HepG2 (cell line): ENCODE results near the gene KANK3. TPM values are rescaled to one million over a fixed set of nuclear protein-coding genes. Genes with fewer than 3 reads are reported as not detected.

ENCODE experiments used
- EP300 ChIP-seq, 3 experiments: sonication (generic) in 1 of 3; formaldehyde crosslinking in 1 of 3; IDR thresholded peaks; 2 replicates each; pipeline versions ENCODE4 v1.5.1 to v1.6.1; 2011 to 2020; ENCODE audit warnings: low read depth in 2 of 3, low read length in 2 of 3, borderline replicate concordance in 1 of 3, improper control_type of control experiment in 1 of 3, mild to moderate bottlenecking in 1 of 3, missing genetic modification reagents in 1 of 3, moderate library complexity in 1 of 3
- FLYWCH1 ChIP-seq: sonication (generic); formaldehyde crosslinking; IDR thresholded peaks from 2 replicates; pipeline ENCODE4 v1.8.1; 2023; ENCODE audit warnings: mild to moderate bottlenecking, missing genetic modification reagents
- FOXK1 ChIP-seq: sonication (generic); formaldehyde crosslinking; IDR thresholded peaks from 2 replicates; pipeline ENCODE4 v1.4.0; 2020; ENCODE audit warnings: low read depth, missing genetic modification reagents, borderline replicate concordance
- KAT2B ChIP-seq: fragments of 150-350 bp; IDR thresholded peaks from 2 replicates; pipeline ENCODE4 v1.6.1; 2014; ENCODE audit warnings: low read depth, low read length, borderline replicate concordance
- LCORL ChIP-seq, 2 experiments: fragments of 450-650 bp in 1 of 2; sonication (generic) in 1 of 2; formaldehyde crosslinking in 1 of 2; IDR thresholded peaks; 2 replicates each; pipeline versions ENCODE4 v1.5.0 to v1.6.1; 2017 to 2020; ENCODE audit warnings: antibody characterized with exemption in 1 of 2, missing genetic modification reagents in 1 of 2
- POLR2AphosphoS5 ChIP-seq: IDR thresholded peaks from 2 replicates; pipeline ENCODE4 v1.6.1; 2012; ENCODE audit warnings: low read depth, low read length
- RBM39 ChIP-seq: fragments of 200-400 bp; formaldehyde crosslinking; IDR thresholded peaks from one replicate; pipeline ENCODE4 v1.6.1; 2018; ENCODE audit warnings: antibody characterized with exemption, mild to moderate bottlenecking, low read depth, low read length; ENCODE audit not compliant: poor library complexity, severe bottlenecking
- RNF2 ChIP-seq: fragments of 450-650 bp; conservative IDR thresholded peaks from 2 replicates; pipeline ENCODE4 v1.6.1; 2016; ENCODE audit warnings: low read depth
- TBX2 ChIP-seq: sonication (generic); formaldehyde crosslinking; IDR thresholded peaks from 2 replicates; pipeline ENCODE4 v1.5.0; 2020; ENCODE audit warnings: missing genetic modification reagents, mild to moderate bottlenecking, borderline replicate concordance
- ZBTB21 ChIP-seq: sonication (generic); formaldehyde crosslinking; IDR thresholded peaks from 2 replicates; pipeline ENCODE4 v1.4.0; 2020; ENCODE audit warnings: missing genetic modification reagents
- ZFP62 ChIP-seq: sonication (generic); formaldehyde crosslinking; IDR thresholded peaks from 2 replicates; pipeline ENCODE4 v1.4.0; 2020; ENCODE audit warnings: missing genetic modification reagents
- ZNF101 ChIP-seq: sonication (generic); formaldehyde crosslinking; IDR thresholded peaks from 2 replicates; pipeline ENCODE4 v1.4.0; 2020; ENCODE audit warnings: mild to moderate bottlenecking, low read depth, missing genetic modification reagents, borderline replicate concordance
- ZNF343 ChIP-seq: sonication (generic); formaldehyde crosslinking; IDR thresholded peaks from 2 replicates; pipeline ENCODE4 v1.4.0; 2020; ENCODE audit warnings: mild to moderate bottlenecking, missing genetic modification reagents
- ZNF724P ChIP-seq: sonication (generic); formaldehyde crosslinking; IDR thresholded peaks from 2 replicates; pipeline ENCODE4 v1.8.0; 2022; ENCODE audit warnings: missing genetic modification reagents, borderline replicate concordance
- ZNF788 ChIP-seq: sonication (generic); formaldehyde crosslinking; IDR thresholded peaks from 2 replicates; pipeline ENCODE4 v1.5.0; 2020; ENCODE audit warnings: mild to moderate bottlenecking, missing genetic modification reagents, borderline replicate concordance
- polyA plus RNA-seq, 8 experiments: library from polyadenylated mRNA; depleted of rRNA in 3 of 8; stranded (reverse) in 7 of 8; unstranded in 1 of 8; fragments of >200 nt; fragmentation: Illumina TruSeq in 4 of 8; extraction: Trizol in 4 of 8; gene quantifications; 2 replicates each; pipeline versions ENCODE4 v1.2.1 to v1.2.3, GENCODE V29; 2011 to 2016; ENCODE audit warnings: low read depth in 4 of 8, missing spikeins in 1 of 8, mixed read lengths in 1 of 8; ENCODE audit not compliant: insufficient read depth in 1 of 8
- total RNA-seq, 5 experiments: library from RNA; depleted of rRNA; stranded (reverse); fragments of >200 nt; fragmentation: Illumina TruSeq; extraction: Trizol; gene quantifications; 2 replicates each; pipeline ENCODE4 v1.2.3, GENCODE V29; 2016; ENCODE audit warnings: low read depth in 1 of 5
- TF ChIP-seq, protein P1 (sequence below): sonication (generic); formaldehyde crosslinking; IDR thresholded peaks from 2 replicates; pipeline ENCODE4 v1.8.0; 2022; ENCODE audit warnings: mild to moderate bottlenecking, missing genetic modification reagents, borderline replicate concordance
- TF ChIP-seq, protein P2 (sequence below): IDR thresholded peaks from 2 replicates; pipeline ENCODE4 v1.6.1; 2018; ENCODE audit warnings: missing genetic modification reagents
- TF ChIP-seq, protein P3 (sequence below): sonication (generic); formaldehyde crosslinking; conservative IDR thresholded peaks from 2 replicates; pipeline ENCODE4 v1.4.0; 2020; ENCODE audit warnings: missing genetic modification reagents
- TF ChIP-seq, protein P4 (sequence below): sonication (generic); formaldehyde crosslinking; IDR thresholded peaks from 2 replicates; pipeline ENCODE4 v1.5.1; 2020; ENCODE audit warnings: missing genetic modification reagents, mild to moderate bottlenecking, borderline replicate concordance
- TF ChIP-seq, protein P5 (sequence below): IDR thresholded peaks from 2 replicates; pipeline ENCODE4 v1.6.1; 2012; ENCODE audit warnings: inconsistent platforms

The KANK3 gene
- total and polyA plus RNA-seq, 2 of the 13 experiments (the other 11 are each of a cell fraction or from before 2014, with no cell fraction given): 0.15 to 0.20 TPM

DNA sequence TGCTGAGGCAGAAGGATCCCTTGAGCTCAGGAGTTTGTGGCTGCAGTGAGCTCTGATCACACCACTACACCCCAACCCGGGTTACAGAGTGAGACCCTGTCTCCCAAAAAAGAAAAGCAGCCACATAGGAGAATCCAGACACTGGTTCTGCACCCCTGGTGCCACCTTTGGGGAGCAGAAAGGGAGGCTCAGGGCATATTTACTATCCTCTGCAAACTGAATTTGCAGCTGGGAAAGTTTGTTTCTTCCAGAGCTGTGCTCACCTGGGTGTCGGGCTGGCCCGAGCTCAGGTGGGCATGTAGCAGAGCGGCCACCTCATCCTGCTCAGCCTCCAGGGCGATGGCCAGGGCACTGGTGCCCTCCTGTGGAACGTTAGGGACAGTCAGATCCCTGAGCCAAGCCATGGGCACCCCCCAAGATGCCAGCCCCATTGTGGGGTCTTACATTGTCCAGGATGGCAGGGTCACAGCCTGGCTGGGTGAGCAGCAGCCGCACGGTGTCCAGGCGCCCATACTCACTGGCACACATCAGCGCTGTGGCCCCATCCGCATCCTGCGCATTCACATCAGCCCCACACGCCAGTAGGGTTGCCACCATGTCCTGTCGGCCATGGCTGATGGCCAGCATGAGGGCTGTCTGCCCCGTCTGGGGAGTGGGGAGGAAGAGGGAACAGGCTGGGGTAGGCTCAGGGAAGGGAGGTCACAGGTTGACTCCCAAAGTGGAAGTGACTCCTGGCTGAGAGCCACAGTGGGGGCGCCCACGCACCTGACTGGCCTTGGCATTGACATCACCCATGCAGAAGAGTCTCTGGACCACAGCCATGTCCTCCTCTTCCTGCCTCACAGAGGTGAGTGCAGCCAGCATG is 18.6 kb downstream of the KANK3 start (continued):
- TF ChIP-seq, protein P1, sequence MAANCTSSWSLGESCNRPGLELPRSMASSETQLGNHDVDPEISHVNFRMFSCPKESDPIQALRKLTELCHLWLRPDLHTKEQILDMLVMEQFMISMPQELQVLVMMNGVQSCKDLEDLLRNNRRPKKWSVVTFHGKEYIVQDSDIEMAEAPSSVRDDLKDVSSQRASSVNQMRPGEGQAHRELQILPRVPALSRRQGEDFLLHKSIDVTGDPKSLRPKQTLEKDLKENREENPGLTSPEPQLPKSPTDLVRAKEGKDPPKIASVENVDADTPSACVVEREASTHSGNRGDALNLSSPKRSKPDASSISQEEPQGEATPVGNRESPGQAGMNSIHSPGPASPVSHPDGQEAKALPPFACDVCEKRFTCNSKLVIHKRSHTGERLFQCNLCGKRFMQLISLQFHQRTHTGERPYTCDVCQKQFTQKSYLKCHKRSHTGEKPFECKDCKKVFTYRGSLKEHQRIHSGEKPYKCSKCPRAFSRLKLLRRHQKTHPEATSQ: no peak
- TF ChIP-seq, protein P2, sequence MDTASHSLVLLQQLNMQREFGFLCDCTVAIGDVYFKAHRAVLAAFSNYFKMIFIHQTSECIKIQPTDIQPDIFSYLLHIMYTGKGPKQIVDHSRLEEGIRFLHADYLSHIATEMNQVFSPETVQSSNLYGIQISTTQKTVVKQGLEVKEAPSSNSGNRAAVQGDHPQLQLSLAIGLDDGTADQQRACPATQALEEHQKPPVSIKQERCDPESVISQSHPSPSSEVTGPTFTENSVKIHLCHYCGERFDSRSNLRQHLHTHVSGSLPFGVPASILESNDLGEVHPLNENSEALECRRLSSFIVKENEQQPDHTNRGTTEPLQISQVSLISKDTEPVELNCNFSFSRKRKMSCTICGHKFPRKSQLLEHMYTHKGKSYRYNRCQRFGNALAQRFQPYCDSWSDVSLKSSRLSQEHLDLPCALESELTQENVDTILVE: no peak
- no peak for TF ChIP-seq ZNF788 (CRISPR knock-in tag)
- no peak for TF ChIP-seq FLYWCH1 (CRISPR knock-in tag)
- TF ChIP-seq ZFP62 (CRISPR knock-in tag): no peak
- no peak for TF ChIP-seq FOXK1 (CRISPR knock-in tag)
- TF ChIP-seq ZNF724P (CRISPR knock-in tag): no peak
- TF ChIP-seq, protein P3, sequence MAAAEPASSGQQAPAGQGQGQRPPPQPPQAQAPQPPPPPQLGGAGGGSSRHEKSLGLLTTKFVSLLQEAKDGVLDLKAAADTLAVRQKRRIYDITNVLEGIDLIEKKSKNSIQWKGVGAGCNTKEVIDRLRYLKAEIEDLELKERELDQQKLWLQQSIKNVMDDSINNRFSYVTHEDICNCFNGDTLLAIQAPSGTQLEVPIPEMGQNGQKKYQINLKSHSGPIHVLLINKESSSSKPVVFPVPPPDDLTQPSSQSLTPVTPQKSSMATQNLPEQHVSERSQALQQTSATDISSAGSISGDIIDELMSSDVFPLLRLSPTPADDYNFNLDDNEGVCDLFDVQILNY: no peak
- TF ChIP-seq ZNF343: no peak
- no peak for TF ChIP-seq RNF2
- TF ChIP-seq EP300 (IDR thresholded peaks at IDR 0.05; ENCODE audit: low read depth in 2 of 2, low read length in 2 of 2): no peak
- no peak for TF ChIP-seq EP300 (CRISPR knock-in tag; IDR thresholded peaks at IDR 0.05; ENCODE audit: borderline replicate concordance)
- TF ChIP-seq TBX2 (CRISPR knock-in tag): no peak
- TF ChIP-seq ZNF101 (CRISPR knock-in tag): no peak
- TF ChIP-seq, protein P4, sequence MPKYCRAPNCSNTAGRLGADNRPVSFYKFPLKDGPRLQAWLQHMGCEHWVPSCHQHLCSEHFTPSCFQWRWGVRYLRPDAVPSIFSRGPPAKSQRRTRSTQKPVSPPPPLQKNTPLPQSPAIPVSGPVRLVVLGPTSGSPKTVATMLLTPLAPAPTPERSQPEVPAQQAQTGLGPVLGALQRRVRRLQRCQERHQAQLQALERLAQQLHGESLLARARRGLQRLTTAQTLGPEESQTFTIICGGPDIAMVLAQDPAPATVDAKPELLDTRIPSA (CRISPR knock-in tag): no peak
- TF ChIP-seq LCORL (IDR thresholded peaks at IDR 0.05): no peak
- no peak for TF ChIP-seq LCORL (CRISPR knock-in tag; IDR thresholded peaks at IDR 0.05)
- TF ChIP-seq KAT2B: no peak
- no peak for TF ChIP-seq RBM39
- TF ChIP-seq, protein P5, sequence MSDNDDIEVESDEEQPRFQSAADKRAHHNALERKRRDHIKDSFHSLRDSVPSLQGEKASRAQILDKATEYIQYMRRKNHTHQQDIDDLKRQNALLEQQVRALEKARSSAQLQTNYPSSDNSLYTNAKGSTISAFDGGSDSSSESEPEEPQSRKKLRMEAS: 0 out of 2 replicates have a peak, but pooled peaks have one; percentile 9
- peak; percentile 17; the same call in 1 of the 2 replicates for TF ChIP-seq POLR2AphosphoS5
- no peak for TF ChIP-seq ZBTB21 (CRISPR knock-in tag)
